Stimulated activated CD4-positive, alpha-beta T cell treated with anti-CD3 and anti-CD28 coated beads, Interleukin-2, amount 100 ng/mL, for 4 hours (primary cell): Measurements from ENCODE around the gene IPMK.
"Not testable (repeated sequence)": the region's sequence is repeated elsewhere in the genome, so short reads cannot be mapped to it uniquely, and the experiment has no call there.

Source experiments
- DNase-seq: peaks from one replicate; pipeline ENCODE4 v3.0.0-alpha.2; 2020; ENCODE audit warnings: low read depth

The IPMK gene

GRCh38 chr10:58220769-58221451 is 46.8 kb downstream of the IPMK start:
- DNase-seq: no peak

DNA sequence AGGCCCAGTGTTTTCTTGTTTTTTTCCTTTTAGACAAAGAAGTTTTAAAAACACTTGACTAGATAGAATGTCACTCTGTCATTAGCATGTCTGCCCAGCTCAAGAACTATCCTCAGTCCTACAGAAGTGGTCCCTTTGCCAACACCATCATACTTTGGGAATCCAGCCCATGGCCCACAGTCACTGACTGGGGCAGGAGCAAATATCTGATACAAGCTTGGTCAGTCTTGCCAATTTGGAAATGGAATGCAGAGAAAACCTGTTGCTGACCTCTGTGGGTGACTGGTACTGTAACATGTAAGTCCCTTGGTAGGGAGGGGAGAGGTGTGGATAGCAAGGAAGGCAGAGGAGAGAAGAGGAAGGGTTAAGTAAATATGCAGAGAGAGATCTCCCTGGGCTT is 47.8 kb downstream of the IPMK start:
- no peak for DNase-seq

- DNase-seq: no peak
Measured at GRCh38 chr10:58217612-58218011, 50.1 kb downstream of the IPMK start.

DNA sequence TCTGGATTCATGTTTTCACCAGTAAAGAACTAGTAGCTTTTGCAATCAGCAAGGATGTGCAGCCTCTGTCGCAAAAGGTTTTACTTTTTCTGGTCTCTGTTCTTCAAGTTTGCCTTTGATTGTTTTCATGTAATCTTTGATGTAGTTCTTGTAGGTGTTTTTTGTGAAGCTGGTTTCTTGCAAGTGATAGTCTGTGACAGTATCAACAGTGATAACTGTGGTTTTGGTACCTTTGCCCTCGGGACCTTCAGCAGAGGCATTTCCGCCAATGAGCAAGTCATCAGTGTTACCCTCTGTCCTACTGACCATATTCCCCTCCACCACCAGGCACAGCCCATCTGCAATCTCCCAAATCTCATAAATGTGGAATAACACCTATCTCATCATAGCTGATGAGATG is 55.1 kb downstream of the IPMK start:
- no peak for DNase-seq

DNA sequence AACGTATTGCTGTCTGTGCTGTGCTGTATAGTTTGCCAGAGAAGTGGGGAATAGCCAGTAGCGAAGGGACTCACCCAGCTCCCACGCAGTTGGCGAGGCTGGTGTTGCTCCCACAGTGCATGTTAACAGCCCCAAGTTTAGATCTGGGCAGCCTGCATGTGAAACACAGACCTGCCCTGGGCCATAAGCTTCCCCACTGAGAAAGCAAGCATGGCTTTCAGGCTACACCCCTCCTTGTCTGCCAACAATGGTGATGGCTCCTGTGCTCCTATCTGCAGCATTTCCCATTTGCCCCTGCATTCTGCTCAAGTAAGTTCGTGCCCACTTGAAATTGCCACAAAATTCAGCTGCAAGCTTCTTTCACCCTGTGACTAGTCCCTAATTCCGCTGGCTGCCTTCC is 57.5 kb downstream of the IPMK start:
- DNase-seq: no peak

GRCh38 chr10:58209669-58210068 is 58.0 kb downstream of the IPMK start:
- DNase-seq: no peak

DNA sequence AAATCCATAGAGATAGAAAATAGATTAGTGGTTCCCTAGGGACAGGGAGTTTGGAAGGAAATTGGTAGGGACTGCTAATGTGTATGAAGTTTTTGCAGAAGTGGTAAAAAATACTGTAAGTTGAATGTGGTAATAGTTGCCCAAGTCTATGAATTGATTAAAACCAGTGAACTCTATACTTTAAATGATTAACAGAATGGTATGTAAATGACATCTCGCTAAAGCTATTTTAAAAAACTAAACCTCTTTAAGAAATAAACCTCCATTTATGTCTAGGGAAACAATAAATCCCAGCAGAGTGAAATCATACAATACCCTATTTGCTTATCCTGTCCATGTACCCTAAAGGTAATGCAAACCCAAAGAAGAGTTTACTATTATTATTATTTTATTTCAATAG is 61.4 kb downstream of the IPMK start:
- DNase-seq: no peak

GRCh38 chr10:58201704-58202103 is 66.0 kb downstream of the IPMK start:
- no peak for DNase-seq

DNA sequence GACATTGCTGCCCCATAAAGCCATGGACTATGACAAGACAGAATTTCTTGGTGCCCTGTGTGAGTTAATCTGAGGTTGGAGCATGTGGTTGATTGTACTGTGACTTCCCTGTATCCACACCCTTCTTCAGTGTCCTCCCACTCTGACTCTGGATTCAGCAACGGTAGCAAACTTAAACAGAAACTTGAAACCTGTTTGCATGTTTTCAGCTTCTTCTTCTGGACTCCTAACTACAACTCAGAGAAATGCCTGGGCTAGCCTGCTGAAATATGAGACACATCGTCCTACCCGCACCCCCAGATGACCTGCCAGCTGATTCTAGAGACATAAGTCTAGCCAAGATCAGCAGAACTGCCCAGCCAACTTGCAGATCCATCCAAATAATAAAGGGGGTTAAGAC is 78.4 kb downstream of the IPMK start:
- no peak for DNase-seq

- DNase-seq: no peak
Measured at GRCh38 chr10:58184120-58184670, 83.5 kb downstream of the IPMK start.

- DNase-seq: no peak
Measured at GRCh38 chr10:58180666-58181065, 87.0 kb downstream of the IPMK start.

DNA sequence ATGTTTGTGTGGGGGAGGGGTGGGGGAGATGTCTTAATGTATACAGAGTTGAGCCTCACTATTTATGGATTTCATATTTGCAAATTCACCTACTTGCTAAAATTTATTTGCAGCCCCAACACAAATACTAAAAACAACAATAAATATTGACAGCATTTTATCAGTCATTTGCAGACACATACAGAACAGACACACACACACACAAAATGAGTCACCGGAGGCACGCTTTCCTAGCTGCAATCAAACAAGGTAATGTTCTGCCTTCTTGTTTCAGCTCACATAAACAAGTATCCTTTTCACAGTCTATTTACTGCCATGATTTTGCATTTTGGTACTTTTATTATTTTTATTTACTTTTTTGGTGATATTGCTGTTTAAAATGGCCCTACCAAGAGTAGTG is 88.5 kb downstream of the IPMK start:
- no peak for DNase-seq

DNA sequence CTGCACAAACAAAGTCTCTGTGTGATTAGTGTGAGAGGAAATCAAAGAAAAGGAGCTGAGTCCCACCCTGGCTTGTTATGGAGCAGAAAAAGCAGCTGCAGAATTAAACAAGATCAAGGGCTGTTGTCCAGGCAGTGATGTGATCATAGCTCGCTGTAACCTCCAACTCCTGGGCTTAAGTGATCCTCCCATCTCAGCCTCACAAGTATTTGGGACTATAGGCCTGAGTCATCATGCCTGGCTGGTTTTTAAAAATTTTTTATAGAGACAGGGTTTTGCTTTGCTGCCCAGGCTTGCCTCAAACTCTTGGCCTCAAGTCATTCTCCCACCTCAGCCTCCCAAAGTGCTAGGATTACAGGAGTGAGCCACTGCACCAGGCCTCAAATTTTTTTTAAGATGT is 88.9 kb downstream of the IPMK start:
- no peak for DNase-seq

- no peak for DNase-seq
Measured at GRCh38 chr10:58177362-58177947, 90.2 kb downstream of the IPMK start.

GRCh38 chr10:58175990-58176900 is 91.4 kb downstream of the IPMK start:
- no peak for DNase-seq

DNA sequence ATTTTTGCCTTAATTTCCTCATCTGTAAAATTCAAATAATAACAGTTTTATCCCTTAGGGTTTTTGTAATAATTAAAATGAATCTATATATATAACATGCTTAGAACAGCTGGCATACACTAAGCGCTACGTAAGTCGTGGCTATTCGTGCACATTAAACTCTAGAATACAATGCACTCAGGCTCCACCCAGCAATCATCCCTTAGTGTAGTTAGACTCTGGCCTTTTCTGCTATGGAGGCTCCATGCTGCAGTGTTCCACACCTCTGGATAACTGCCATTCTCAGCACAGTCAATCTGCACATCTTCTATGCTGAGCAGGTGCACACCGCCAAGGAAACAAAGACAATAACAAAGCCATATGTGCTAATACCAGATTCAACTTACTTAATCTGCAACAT is 92.9 kb downstream of the IPMK start:
- no peak for DNase-seq

GRCh38 chr10:58173391-58173790 is 94.3 kb downstream of the IPMK start:
- no peak for DNase-seq

GRCh38 chr10:58171146-58171545 is 96.5 kb downstream of the IPMK start:
- DNase-seq: no peak

- no peak for DNase-seq
Measured at GRCh38 chr10:58164517-58164916, 103.2 kb downstream of the IPMK start.

DNA sequence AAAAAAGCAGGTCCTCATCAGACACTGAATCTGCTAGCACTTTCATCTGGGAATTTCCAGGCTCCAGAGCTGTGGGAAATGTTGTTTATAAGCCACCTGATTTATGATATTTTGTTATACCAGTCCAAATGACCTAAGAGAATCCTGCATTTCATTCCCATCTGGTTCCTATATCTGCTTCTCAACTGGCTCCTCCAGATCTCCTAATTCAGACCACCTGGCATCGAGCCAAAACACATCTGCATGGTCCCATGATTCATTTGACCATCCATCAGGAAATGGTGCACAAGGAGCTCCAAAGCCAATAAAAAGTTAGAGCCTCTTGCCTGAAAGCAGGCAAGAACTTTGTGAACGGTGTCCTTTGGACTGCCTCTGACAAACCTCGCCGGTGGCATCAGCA is 108.9 kb downstream of the IPMK start:
- DNase-seq: no peak

DNA sequence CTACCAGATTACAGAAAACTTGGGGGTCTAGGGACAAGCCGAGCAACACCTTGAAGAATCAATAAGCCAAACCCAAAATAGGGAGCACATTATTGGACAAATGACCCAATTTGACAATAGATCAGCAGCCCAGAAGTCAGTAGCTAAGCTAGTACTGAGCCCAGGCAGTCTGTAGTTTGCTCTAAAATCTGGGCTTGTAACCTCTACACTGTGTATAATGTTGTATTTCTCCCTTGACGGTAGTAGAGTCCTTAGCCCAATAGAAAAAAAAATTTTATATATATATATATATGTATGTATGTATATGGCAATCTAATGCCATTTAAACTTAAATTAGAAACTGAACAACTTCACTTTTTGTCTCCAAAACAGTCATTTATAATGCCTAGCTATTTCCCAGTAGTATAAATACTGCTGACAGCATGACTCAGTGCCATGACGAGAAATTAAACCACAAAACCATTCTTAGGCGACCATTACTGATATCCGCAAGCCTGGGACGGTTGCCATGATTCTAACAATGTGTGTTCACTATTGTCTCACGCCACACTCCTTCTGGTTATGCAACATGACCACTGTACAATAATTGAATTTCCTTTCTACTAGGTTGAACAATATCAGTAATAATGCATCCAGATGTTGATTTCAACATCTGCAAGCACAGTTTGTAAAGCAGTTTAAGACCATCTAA is 110.5 kb downstream of the IPMK start:
- DNase-seq: no peak

DNA sequence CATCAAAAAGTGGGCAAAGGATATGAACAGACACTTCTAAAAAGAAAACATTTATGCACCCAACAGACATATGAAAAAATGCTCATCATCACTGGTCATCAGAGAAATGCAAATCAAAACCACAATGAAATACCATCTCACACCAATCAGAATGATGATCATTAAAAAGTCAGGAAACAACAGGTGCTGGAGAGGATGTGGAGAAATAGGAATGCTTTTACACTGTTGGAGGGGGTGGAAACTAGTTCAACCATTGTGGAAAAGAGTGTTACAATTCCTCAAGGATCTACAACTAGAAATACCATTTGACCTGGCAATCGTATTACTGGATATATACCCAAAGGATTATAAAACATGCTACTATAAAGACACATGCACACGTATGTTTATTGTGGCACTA is 111.8 kb downstream of the IPMK start:
- not testable (repeated sequence) for DNase-seq
